SK-N-MC (cell line): ENCODE measurements around the gene HTR3E.

Experiments used
- EZH2 ChIP-seq: fragments of 200-600 bp; sonication (generic); IDR thresholded peaks from one replicate; pipeline ENCODE4 v1.6.1; 2017; ENCODE audit warnings: antibody characterized with exemption
- FOXP2 ChIP-seq: optimal IDR thresholded peaks from 2 replicates; pipeline ENCODE3; 2011; ENCODE audit warnings: mild to moderate bottlenecking, moderate library complexity; ENCODE audit not compliant: insufficient read depth; ENCODE audit errors: extremely low read length, control extremely low read depth
- POLR2AphosphoS5 ChIP-seq: IDR thresholded peaks from 2 replicates; pipeline ENCODE4 v1.6.1; 2012; ENCODE audit warnings: mild to moderate bottlenecking, low read depth, low read length, borderline replicate concordance

- TF ChIP-seq EZH2 = no peak
- no peak for TF ChIP-seq POLR2AphosphoS5
- TF ChIP-seq FOXP2 = no peak
These were observed 51.2 kb downstream of the HTR3E start for GRCh38 chr3:184148076-184148475.
